PC-3 (cell line): ENCODE data around the gene CCNE1.

ENCODE experiments used
- EZH2 ChIP-seq: fragments of 300-600 bp; sonication (generic); IDR thresholded peaks from one replicate; pipeline ENCODE4 v1.6.1; 2017; ENCODE audit warnings: antibody characterized with exemption, mild to moderate bottlenecking, low read length; ENCODE audit not compliant: unreplicated experiment
- EZH2phosphoT487 ChIP-seq: fragments of 300-600 bp; sonication (generic); IDR thresholded peaks from 2 replicates; pipeline ENCODE4 v1.6.1; 2018; ENCODE audit warnings: mild to moderate bottlenecking, antibody characterized with exemption, low read length, borderline replicate concordance
- TF ChIP-seq, protein P1 (sequence below): fragments of 300-600 bp; sonication (generic); conservative IDR thresholded peaks from 2 replicates; pipeline ENCODE4 v1.5.1; 2017; ENCODE audit warnings: antibody characterized with exemption, low read depth, mild to moderate bottlenecking, low read length

GRCh38 chr19:29806098-29806866 is 5.5 kb upstream of the CCNE1 start:
- TF ChIP-seq, protein P1, sequence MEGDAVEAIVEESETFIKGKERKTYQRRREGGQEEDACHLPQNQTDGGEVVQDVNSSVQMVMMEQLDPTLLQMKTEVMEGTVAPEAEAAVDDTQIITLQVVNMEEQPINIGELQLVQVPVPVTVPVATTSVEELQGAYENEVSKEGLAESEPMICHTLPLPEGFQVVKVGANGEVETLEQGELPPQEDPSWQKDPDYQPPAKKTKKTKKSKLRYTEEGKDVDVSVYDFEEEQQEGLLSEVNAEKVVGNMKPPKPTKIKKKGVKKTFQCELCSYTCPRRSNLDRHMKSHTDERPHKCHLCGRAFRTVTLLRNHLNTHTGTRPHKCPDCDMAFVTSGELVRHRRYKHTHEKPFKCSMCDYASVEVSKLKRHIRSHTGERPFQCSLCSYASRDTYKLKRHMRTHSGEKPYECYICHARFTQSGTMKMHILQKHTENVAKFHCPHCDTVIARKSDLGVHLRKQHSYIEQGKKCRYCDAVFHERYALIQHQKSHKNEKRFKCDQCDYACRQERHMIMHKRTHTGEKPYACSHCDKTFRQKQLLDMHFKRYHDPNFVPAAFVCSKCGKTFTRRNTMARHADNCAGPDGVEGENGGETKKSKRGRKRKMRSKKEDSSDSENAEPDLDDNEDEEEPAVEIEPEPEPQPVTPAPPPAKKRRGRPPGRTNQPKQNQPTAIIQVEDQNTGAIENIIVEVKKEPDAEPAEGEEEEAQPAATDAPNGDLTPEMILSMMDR: no peak
- TF ChIP-seq EZH2phosphoT487 (no peak), EZH2 (no peak)
